GM12874 (cell line): Measurements from ENCODE around the gene TCEAL6.
"Not testable (repeated sequence)": the region's sequence is repeated elsewhere in the genome, so short reads cannot be mapped to it uniquely, and the experiment has no call there.

Source experiments
- CTCF ChIP-seq: IDR thresholded peaks from 2 replicates; pipeline ENCODE4 v1.5.1; 2011; ENCODE audit warnings: low read depth, mild to moderate bottlenecking, control low read depth, low read length, moderate library complexity; ENCODE audit not compliant: insufficient read depth

TCEAL6 gene

GRCh38 chrX:102126863-102127262 is 15.4 kb downstream of the TCEAL6 start:
- no peak for TF ChIP-seq CTCF

- TF ChIP-seq CTCF = not testable (repeated sequence)
These were observed 16.8 kb downstream of the TCEAL6 start, which contains the start of gene TCEAL2 for GRCh38 chrX:102125436-102125835. TCEAL2 (plus strand) TSS chrX:102125679; CDS start chrX:102126831, 1,152 bp downstream.

DNA sequence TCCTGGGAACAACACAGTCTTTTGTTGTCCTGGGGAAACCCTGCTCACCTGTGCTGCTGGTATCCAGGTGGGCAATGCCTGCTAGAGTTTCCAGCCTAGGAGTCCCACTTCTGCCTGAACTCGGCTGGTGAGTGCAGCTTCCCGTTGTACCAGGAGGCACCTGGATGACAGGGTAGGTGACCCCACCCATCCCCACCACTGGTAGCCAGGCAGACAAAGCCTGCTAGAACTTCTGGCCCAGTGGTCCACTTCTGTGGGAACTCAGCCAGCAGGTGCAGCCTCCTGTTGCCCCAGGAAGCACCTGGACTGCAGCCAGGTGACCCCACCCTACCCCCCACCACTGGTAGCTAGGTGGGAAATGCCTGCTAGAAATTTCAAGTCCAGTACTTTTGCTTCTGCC is 26.5 kb downstream of the TCEAL6 start:
- TF ChIP-seq CTCF = no peak

DNA sequence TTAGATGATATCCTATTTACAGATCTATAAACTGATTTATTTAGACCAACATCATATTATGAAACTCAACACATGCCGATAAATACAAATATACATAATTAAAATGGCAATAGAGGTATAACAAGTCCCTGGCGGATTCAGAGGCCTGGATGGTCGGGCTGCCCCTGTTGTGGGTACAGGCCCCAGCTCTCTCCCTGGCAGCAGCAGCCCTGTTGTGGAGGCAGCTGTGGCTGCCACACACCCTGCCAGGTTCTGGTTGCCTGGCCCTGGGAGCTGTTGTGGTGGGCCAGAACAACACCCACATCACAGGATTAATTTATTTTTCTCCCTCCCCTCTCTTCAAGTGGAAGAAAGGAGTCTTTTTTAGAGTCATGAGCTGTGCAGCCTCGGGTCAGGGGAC is 28.9 kb downstream of the TCEAL6 start:
- TF ChIP-seq CTCF = no peak
